Daoy (cell line): Measurements from ENCODE around the gene DMBT1. TPM values are rescaled to one million over a fixed set of nuclear protein-coding genes. Genes with fewer than 3 reads are reported as not detected.

ENCODE experiments used
- DNase-seq: peaks from one replicate; pipeline ENCODE4 v3.0.0-alpha.2; 2015; ENCODE audit warnings: low read depth
- total RNA-seq: library from RNA; depleted of rRNA; stranded (reverse); fragments of >200 nt; shearing (Covaris generic); gene quantifications from 2 replicates; pipeline ENCODE4 v1.2.3, GENCODE V29; 2014; rRNA removed

DMBT1 gene
- total RNA-seq, 1 experiment from 2014 or later = 0.23 TPM

GRCh38 chr10:122671355-122671754 lies 110.8 kb downstream of the DMBT1 start:
- no peak for DNase-seq

DNA sequence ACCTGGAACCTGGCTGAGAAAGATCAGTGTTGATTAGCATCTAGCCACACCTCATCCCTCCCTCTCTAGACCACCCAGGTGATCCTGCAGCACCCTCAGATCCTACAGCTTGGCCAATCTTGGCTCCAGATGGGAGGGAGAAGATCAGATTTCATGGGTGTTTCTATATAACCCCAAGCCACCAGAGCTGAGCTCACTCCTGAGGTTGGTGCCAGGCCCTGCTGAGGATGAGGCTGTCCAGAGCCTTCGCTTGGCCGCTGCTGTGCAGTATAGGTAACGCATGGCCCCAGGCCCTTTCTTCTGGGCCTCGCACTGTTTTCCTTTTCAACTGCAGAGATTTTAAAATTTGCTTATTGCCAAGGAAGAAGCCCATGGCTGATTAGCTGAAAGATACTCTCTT lies 112.1 kb downstream of the DMBT1 start:
- no peak for DNase-seq

- no peak for DNase-seq
These were observed 112.7 kb downstream of the DMBT1 start for GRCh38 chr10:122673269-122673668.

GRCh38 chr10:122673731-122674130 lies 113.2 kb downstream of the DMBT1 start:
- no peak for DNase-seq

DNA sequence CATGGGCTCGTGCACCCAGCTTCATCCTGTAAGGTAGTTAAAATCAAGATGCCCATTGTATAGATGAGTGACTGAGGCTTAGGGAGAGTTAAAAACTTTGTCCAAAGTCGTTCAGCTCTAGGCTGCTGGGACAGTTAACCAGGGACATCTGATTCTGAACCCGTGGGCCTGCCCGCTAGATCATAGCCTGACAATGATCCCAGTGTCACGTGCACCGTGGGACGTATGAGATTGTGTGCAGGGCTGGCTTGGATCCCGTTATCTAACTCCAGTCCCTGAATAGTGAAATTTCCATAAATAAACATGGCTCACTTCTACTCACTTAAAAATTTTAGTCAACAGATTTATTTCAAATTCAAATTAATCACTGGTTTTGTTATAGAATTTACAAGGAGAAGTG lies 114.2 kb downstream of the DMBT1 start:
- DNase-seq = no peak

DNA sequence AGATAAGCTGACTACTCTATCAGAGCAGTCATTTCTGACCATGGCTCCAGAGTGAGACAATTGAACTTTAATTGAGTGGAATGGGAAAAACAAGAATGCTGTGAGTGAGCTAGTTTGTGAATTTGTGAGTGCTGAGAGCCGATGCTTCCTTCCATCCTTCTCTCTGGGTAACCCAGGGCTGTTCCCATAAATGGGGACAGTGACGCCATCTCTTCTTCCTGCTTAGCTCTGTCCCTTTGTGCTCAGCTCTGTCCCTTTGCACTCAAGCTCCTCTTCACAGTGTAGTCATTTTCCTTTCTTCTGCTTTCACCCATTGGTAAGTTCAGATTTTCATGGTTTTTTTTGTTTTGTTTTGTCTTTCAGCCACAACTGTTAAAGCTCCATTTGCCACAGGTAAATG lies 114.7 kb downstream of the DMBT1 start:
- DNase-seq = no peak

- no peak for DNase-seq
These were observed 117.7 kb downstream of the DMBT1 start for GRCh38 chr10:122678266-122678665.

DNA sequence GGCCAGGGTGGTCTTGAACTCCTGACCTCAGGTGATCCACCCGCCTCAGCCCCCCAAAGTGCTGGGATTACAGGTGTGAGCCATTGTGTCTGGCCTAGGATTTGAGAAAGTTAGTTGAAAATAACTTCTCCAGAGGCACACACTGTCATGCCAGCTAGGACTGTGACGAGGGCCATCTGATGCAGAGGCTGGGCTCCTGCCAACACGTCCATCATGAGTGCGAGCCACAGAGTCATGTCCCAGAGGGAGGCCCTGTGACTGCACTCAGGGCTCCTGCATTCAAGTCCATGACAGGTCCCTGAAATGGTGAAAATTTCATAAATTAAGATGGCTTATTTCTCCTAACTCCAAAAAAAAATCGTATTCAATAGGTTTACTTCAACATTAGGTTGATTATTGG lies 122.0 kb downstream of the DMBT1 start:
- DNase-seq = no peak

DNA sequence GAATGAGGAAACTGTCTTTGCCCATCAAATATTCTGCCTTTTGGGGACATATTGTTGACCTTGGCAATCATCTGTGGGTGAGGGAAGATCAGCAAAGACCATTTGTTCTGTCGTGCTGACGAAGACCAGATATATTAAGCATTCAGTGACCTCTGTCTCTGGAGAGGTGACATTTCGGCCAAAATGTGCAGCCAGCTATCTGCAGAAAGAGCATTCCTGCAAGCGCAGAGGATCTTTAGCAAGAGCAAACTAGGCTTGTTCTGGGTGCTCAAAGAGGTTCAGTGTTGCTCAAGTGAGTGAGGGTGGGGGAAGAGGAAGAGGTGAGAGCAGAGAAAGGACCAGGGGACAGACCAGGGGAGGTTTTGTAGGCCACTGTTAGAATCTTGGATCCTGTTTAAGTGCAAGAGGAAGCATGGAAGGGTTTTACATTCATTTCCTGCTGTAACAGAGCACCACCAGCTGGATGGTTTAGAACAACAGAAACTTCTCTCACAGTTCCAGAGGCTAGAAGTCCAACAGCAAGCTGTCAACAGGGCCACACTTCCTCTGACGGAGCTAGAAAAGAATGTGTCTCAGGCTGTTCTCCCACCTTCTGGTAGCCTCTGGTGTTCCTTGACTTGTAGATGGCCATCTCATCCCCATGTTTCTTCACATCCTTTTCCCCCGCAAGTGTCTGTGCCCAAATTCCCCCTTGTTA lies 127.9 kb downstream of the DMBT1 start:
- peak; percentile 28 for DNase-seq

DNA sequence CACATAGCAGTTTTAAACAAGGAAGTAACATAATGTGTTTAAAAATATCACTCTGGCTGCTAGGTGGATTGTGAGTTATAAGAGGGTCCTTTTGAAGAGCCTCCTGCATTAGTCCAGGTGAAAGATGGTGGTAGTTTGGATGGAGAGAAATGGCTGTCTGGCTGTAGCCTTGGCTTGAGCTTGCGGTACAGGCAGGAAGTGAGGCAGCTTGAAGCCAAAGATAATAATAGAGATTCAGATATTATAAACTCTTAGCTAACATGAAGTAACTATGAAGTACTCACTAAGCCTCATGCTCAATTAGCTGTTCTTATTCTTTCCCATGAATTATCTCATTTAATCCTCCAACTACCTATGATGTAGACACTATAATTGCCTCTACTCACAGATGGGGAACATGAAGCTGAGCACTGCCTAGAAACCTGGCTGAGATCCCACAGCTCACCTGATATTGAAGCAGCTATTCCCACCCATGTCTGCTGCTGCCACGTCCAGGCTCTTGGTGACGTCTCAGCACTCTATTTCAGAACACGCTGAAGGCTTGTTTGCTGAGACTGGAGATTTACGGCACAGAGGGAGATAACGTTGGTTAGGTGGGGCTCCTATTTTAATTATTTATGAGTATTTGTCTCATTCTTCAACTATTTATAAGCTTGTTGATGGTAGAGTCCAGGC lies 128.7 kb downstream of the DMBT1 start:
- DNase-seq = no peak

- no peak for DNase-seq
These were observed 132.2 kb downstream of the DMBT1 start for GRCh38 chr10:122692744-122693143.

Other genes starting within 250 kb of the DMBT1 start
- gene PLEKHA1, start 186.0 kb upstream of the DMBT1 start, total RNA-seq = 10.7 and 14.1 TPM in 2 replicates
- gene ARMS2, start 106.1 kb upstream of the DMBT1 start, total RNA-seq = not detected in 2 replicates
- gene HTRA1, start 99.2 kb upstream of the DMBT1 start, total RNA-seq = 43.1 and 50.4 TPM in 2 replicates
- not detected in 2 replicates for gene C10orf120, start 139.1 kb downstream of the DMBT1 start, total RNA-seq